Upper lobe of left lung (tissue), 6 donors: ENCODE measurements around the gene GSG1L. TPM values are rescaled to one million over a fixed set of nuclear protein-coding genes. Genes with fewer than 3 reads are reported as not detected.

Experiments used
- ATAC-seq, 2 donors: fragments of 200-7000 bp; cut with Tn5 transposase; one replicate each; pipeline ENCODE4 v1.9.1; 2022; ENCODE audit warnings: mild to moderate bottlenecking in 2 of 2, moderate library complexity in 2 of 2; ENCODE audit not compliant: low FRiP score in 2 of 2
- DNase-seq, 2 donors: peaks; one replicate each; pipeline ENCODE4 v3.0.0-alpha.2; 2019 to 2020
- H3K27ac ChIP-seq, 4 donors: fragments of 200-600 bp; sonication (generic); one replicate each; pipeline ENCODE4 v1.5.1; 2016 to 2019
- H3K27me3 ChIP-seq, 4 donors: fragments of 200-600 bp; sonication (generic); one replicate each; pipeline ENCODE4 v1.5.1; 2017 to 2019
- H3K36me3 ChIP-seq, 4 donors: fragments of 200-600 bp; sonication (generic); one replicate each; pipeline ENCODE4 v1.5.1; 2016 to 2019
- H3K4me1 ChIP-seq, 4 donors: fragments of 200-600 bp; sonication (generic); one replicate each; pipeline ENCODE4 v1.5.1; 2018 to 2019
- H3K4me3 ChIP-seq, 4 donors: fragments of 200-600 bp; sonication (generic); one replicate each; pipeline ENCODE4 v1.5.1; 2017 to 2019; ENCODE audit warnings: mild to moderate bottlenecking in 2 of 4, moderate library complexity in 1 of 4
- H3K9me3 ChIP-seq, 4 donors: fragments of 200-600 bp; sonication (generic); one replicate each; pipeline ENCODE4 v1.5.1; 2018 to 2019
- EP300 ChIP-seq, 4 donors: sonication (generic); formaldehyde crosslinking; IDR thresholded peaks; one replicate each; pipeline ENCODE4 v1.5.1; 2017; ENCODE audit warnings: antibody characterized with exemption in 4 of 4, control low read depth in 2 of 4
- POLR2A ChIP-seq, 4 donors: fragments of 450-650 bp; IDR thresholded peaks; one replicate each; pipeline ENCODE4 v1.5.1; 2016 to 2017; ENCODE audit warnings: antibody characterized with exemption in 4 of 4, mild to moderate bottlenecking in 2 of 4
- POLR2AphosphoS5 ChIP-seq, 2 donors: sonication (generic); formaldehyde crosslinking; IDR thresholded peaks; one replicate each; pipeline ENCODE4 v1.5.1; 2017; ENCODE audit warnings: antibody characterized with exemption in 2 of 2
- WGBS, 2 donors: methylation state at CpG; one replicate each; pipeline ENCODE4 v1.1.5; 2017 to 2018; 5-methylcytosine and 5-hydroxymethylcytosine counted together
- total RNA-seq, 6 donors: library from RNA; depleted of rRNA in 4 of 6; stranded (reverse); fragments of >200 nt in 4 of 6; gene quantifications; one replicate each; pipeline versions ENCODE4 v1.1.0 to v1.2.1, GENCODE V29; 2016 to 2021
- TF ChIP-seq, protein P1 (sequence below), 6 experiments: fragments of 450-650 bp in 4 of 6; fragments of 200-600 bp in 2 of 6; sonication (generic) in 2 of 6; IDR thresholded peaks; one replicate each; pipeline ENCODE4 v1.5.1; 2016 to 2019; ENCODE audit warnings: antibody characterized with exemption in 6 of 6
- donor health status: DM: no; HTN: no; CAD: no; lungs with moderate emphysema.
- donor health status: DM: no; HTN: yes; CAD: no; lungs with severe emphysema.

The GSG1L gene
- total RNA-seq, 6 donors from 2014 or later: 2.2 TPM; not detected in 5

DNA sequence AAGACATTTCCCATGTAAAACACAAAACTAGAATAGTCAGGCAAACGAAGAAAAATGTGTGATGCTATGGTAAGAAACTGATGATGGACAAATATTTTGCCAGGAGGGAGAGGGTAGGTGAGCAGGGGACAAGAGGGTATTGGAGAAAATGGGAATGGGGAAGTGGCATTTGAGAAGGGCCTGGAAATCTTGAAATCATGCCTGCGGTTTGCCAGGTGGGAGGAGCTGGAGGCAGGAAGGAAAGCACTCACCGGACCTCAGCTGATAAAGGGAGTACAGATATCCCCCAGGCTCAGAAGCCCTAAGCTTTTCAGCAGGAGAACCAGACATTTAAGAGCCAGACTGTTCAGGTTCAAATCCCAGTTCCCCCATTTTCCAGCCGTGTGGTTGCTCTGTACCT is 103.6 kb downstream of the GSG1L start:
- WGBS, 2 donors: 32 to 34% methylated on average over 4 of the region's 4 CpGs
- H3K4me3 ChIP-seq: no peak overlapping the region
- peaks cover 0 to 16% (median 9%) of the 10 kb centered on the region in 4 donors for H3K9me3 ChIP-seq
- no peaks in the 10 kb centered on the region for H3K4me1 ChIP-seq
- H3K27me3 ChIP-seq: no peaks in the 10 kb centered on the region
- no peak for TF ChIP-seq POLR2A (IDR thresholded peaks at IDR 0.05)
- TF ChIP-seq, protein P1, sequence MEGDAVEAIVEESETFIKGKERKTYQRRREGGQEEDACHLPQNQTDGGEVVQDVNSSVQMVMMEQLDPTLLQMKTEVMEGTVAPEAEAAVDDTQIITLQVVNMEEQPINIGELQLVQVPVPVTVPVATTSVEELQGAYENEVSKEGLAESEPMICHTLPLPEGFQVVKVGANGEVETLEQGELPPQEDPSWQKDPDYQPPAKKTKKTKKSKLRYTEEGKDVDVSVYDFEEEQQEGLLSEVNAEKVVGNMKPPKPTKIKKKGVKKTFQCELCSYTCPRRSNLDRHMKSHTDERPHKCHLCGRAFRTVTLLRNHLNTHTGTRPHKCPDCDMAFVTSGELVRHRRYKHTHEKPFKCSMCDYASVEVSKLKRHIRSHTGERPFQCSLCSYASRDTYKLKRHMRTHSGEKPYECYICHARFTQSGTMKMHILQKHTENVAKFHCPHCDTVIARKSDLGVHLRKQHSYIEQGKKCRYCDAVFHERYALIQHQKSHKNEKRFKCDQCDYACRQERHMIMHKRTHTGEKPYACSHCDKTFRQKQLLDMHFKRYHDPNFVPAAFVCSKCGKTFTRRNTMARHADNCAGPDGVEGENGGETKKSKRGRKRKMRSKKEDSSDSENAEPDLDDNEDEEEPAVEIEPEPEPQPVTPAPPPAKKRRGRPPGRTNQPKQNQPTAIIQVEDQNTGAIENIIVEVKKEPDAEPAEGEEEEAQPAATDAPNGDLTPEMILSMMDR (IDR thresholded peaks at IDR 0.05): no peak
- no peak for TF ChIP-seq POLR2AphosphoS5 (IDR thresholded peaks at IDR 0.05)
- TF ChIP-seq EP300 (IDR thresholded peaks at IDR 0.05): no peak
- DNase-seq: no peak
- H3K36me3 ChIP-seq: no peaks in the 10 kb centered on the region
- ATAC-seq: no peak
- no peak overlapping the region for H3K27ac ChIP-seq

DNA sequence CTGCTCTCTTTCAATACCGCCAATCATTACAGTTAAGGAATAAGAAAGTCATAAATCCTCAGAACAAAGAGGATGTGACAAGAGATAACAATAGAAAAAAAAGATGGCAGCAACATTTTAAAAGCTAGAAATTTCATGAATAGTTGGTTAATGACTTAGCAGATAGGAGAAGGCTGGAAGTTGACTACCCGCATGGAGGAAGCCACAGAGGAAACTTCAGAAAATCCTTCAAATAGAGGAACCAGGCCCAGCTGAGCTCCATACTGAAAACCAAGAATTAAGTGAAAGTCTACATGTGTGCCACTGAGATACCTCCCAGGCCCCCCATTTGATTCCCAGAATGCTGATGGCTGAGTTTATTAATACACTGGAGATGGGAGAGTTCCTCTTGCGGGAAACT is 109.3 kb downstream of the GSG1L start:
- H3K27ac ChIP-seq: no peak overlapping the region
- WGBS, 2 donors: 61 to 65% methylated on average over 3 of the region's 3 CpGs
- H3K36me3 ChIP-seq: no peaks in the 10 kb centered on the region
- peaks cover 0 to 20% (median 5%) of the 10 kb centered on the region in 4 donors for H3K9me3 ChIP-seq
- no peak for DNase-seq
- TF ChIP-seq EP300 (IDR thresholded peaks at IDR 0.05) (no peak), POLR2AphosphoS5 (IDR thresholded peaks at IDR 0.05) (no peak), POLR2A (IDR thresholded peaks at IDR 0.05) (no peak)
- TF ChIP-seq, protein P1 (IDR thresholded peaks at IDR 0.05): no peak
- H3K4me1 ChIP-seq: no peaks in the 10 kb centered on the region
- H3K27me3 ChIP-seq: no peaks in the 10 kb centered on the region
- no peak for ATAC-seq
- H3K4me3 ChIP-seq: no peak overlapping the region

DNA sequence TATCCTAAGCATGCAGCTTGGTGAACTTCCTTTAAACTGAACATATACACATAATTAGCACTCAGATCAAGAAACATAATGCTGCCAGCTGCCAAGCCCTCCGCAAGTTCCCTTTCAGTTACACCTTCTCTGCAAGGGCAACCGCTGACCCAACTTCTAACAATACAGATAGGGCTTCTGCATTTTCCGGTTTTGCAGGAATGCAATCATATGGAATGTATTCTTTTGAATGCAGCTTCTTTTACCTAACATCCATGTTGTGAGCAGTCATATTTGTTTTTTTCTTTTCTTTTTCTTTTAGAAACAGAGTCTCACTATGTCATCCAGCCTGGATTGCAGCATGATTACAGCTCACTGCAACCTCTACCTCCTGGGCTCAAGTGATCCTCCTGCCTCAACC is 110.7 kb downstream of the GSG1L start:
- peaks cover 0 to 20% (median 5%) of the 10 kb centered on the region in 4 donors for H3K9me3 ChIP-seq
- H3K36me3 ChIP-seq: no peaks in the 10 kb centered on the region
- no peaks in the 10 kb centered on the region for H3K27me3 ChIP-seq
- ATAC-seq (no peak), DNase-seq (no peak)
- TF ChIP-seq POLR2AphosphoS5 (IDR thresholded peaks at IDR 0.05) (no peak), POLR2A (IDR thresholded peaks at IDR 0.05) (no peak), EP300 (IDR thresholded peaks at IDR 0.05) (no peak)
- TF ChIP-seq, protein P1 (IDR thresholded peaks at IDR 0.05): no peak
- 67 to 77% methylated on average over 3 of the region's 3 CpGs for WGBS, 2 donors
- no peak overlapping the region for H3K4me3 ChIP-seq
- H3K27ac ChIP-seq: no peak overlapping the region
- H3K4me1 ChIP-seq: no peaks in the 10 kb centered on the region

DNA sequence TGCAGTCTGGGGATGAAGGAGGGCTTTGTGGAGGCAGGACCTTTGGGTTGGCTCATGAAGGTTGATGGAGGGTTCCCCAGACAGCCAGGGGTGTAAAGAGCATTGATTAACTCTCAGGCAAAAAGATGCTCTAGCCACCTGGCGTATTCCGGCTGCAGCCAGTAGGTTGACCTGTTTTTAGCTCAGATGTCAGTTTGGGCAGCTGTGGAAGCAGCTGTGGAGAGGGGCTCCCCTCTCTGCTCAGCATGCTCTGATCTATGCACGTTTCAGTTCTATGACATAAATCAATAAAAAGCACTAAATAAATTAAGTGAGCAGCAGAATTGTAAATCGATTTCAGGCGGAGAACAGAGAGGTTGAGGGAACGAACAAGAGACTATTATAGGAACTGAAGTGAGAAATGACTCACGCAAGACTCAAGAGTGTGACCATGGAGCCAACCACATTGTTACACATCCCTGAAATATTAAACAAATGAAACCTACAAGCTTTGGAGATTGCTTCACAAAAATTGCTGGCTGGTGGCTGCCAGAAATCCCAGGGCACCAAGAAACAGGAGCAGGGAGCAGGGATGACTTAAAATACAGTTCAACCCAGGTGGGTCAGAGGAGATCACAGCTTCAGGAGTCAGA is 111.9 kb downstream of the GSG1L start:
- no peak overlapping the region for H3K4me3 ChIP-seq
- no peak for DNase-seq
- ATAC-seq: no peak
- no peak overlapping the region for H3K27ac ChIP-seq
- no peaks in the 10 kb centered on the region for H3K4me1 ChIP-seq
- TF ChIP-seq, protein P1 (IDR thresholded peaks at IDR 0.05): no peak
- TF ChIP-seq POLR2AphosphoS5 (IDR thresholded peaks at IDR 0.05) (no peak), EP300 (IDR thresholded peaks at IDR 0.05) (no peak), POLR2A (IDR thresholded peaks at IDR 0.05) (no peak)
- H3K27me3 ChIP-seq: no peaks in the 10 kb centered on the region
- H3K36me3 ChIP-seq: no peaks in the 10 kb centered on the region
- 65 to 74% methylated on average over 7 of the region's 7 CpGs for WGBS, 2 donors
- peaks cover 0 to 15% (median 3%) of the 10 kb centered on the region in 4 donors for H3K9me3 ChIP-seq
